GM18507 (cell line): Measurements from ENCODE around the gene MRPS6.

Experiments used
- DNase-seq: peaks from one replicate; pipeline ENCODE4 v3.0.0; 2011; ENCODE audit warnings: low read depth; ENCODE audit not compliant: insufficient read length; ENCODE audit errors: extremely low spot score
- FAIRE-seq: peaks from 2 replicates; lab custom pipeline; 2011; peaks lifted over from hg19 to GRCh38; lab: Jason Lieb, UNC

MRPS6 gene

DNA sequence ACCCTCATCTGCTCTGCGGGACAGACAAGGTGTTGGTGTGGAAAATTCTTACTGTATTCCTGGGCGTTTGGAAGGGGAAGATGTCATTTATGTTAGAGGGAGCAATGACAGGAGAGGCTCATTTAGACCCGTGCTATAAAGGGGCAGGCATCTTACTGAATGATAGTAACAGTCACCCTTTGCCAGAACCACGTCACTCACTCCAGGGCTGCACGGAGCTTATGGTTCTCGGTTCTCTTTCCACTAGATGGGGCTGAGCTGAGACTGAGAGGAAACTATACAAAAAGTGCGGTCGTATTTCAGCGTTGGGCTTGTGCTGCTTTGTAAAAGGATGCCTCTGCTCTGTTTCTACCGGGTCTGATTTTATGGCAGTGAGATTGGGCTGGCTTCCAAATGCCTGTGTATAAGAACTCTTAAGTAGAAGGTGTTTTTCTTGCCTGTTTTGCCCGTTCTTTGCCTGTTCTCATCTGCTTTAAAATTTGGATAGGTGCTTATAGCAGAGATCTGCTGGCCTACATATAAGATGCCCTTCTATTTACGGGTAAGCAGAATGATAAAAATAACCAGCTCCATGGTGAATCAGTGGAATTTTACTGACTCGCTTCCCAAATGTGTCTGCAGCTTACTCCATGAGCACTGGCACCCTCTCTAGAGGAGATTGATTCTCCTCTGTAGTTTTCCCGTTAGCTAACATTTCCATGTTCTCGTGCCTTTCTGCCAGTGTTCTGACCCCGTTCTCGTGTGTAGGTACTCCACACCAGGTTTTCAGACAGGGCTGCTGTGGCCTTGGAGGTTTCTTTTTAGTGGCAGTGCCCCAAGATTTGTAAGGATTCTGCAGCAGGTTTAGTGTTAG is 55.9 kb downstream of the MRPS6 start:
- FAIRE-seq (no peak), DNase-seq (no peak)

DNA sequence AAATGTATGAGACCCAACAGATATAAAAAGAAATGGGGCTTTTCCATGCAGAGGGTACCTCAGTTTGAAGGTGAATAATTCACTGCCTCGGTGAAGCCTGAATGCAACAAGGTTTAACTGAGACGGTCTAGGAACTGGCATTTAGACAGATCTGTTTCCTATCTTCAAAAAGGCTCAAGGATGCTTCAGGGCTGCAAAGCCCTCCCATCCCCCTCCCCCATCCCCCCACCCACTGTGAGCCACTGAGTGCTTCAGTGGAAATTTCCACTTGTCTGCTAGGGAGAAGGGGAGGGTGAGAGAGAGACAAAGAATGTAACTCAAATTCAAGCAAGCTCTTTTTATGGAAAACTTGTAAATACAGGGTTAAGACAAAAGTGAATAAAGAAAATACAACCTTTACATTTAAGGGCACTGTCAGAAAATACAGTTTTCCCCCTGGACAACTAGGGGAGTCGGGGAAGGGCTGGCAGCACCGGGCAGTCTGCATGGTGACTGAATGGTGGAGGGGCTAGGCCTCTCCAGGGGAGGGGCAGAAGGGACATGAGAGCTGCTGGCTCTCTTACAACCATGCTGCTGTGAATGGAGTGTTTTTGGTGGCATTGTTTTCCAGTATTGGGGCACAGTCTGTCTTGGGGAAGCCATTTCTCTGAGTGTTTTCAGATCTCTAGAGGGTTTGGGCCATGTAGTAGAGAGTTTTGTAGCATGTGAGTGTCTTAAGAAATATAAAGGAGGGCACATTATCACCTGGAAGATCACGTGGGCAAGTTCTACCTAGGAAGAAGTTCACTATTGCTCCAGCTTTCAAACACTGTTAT is 56.7 kb downstream of the MRPS6 start:
- DNase-seq = no peak

DNA sequence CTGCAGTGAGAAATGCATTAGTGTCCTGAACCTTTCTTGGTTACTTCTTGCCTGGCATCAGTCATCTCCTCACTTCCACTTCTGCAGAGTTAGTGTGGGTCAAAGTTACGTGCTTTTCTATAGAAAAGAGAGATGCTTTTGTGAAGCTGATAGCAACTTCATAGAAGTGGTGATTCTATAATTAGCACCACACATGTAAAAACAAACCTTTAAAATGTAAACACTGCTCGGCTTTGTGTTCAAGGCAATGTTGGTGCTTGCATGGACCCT is 57.3 kb downstream of the MRPS6 start:
- DNase-seq (no peak), FAIRE-seq (no peak)

More for the DNA sequence above, 56.7 kb downstream of the MRPS6 start:
- FAIRE-seq = no peak

- FAIRE-seq (no peak), DNase-seq (no peak)
Measured at GRCh38 chr21:34131586-34131985, 58.2 kb downstream of the MRPS6 start.

GRCh38 chr21:34132202-34132601 is 58.8 kb downstream of the MRPS6 start:
- FAIRE-seq (no peak), DNase-seq (no peak)

GRCh38 chr21:34132926-34133325 is 59.5 kb downstream of the MRPS6 start:
- FAIRE-seq = no peak

DNA sequence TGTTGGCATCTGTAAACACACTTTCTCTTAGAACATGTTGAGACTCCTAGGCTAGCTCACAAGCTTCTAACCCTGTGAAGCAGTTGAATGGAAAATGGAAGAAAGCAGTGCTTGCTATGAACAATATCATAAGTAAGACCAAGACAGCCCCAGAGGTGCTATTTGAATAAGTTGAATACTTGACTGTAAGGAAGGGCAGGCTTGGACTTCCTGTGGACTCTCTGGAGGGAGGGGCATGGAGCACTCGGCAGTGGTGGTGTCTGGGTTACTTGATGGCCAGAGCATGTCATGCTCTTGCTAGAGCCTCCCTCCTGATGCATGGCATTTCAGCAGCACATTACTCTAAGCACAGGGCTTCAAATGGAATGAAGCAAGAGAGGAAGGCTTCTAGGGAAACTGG is 60.0 kb downstream of the MRPS6 start:
- DNase-seq (no peak), FAIRE-seq (no peak)

More at GRCh38 chr21:34132926-34133325, 59.5 kb downstream of the MRPS6 start:
- no peak for DNase-seq

DNA sequence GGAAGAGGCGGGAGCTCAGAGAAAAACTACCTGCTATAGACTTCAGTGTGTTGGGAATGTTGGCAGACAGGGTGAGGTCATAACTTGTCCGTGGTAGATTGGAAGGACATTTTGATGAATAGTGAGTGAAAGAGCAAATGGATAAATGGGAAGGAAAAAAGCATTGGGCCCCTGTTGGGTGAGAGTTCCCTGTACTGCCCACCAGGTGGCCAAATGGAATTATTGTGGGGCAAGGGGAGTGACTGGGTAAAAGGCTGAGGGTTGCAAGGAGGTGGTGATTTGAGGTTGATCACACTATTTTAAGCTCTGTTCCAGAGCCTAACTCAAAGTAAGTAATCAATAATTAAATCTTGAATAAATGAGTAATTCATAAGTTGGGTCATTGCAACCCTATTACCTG is 60.4 kb downstream of the MRPS6 start:
- no peak for DNase-seq
- no peak for FAIRE-seq

- DNase-seq (no peak), FAIRE-seq (no peak)
Measured at GRCh38 chr21:34135330-34135729, 62.0 kb downstream of the MRPS6 start.

DNA sequence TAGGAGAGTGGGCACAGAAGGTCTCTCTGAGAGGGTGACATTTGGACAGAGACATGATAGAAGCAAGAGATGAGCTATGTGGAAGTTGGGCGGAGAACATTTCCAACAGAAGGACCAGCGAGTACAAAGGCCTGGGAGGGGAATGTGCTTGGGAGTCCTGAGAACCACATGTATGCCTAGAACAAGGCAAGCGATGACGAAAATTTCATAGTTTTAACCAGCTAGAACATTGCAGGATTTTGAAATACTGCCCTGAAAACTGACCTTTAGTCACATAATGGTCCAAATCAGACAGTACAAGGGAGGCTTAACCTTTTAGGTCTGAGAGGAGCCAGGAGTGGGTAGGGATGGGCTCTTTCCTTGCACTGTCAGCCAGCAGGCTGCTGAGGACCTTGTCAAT is 68.0 kb downstream of the MRPS6 start:
- no peak for FAIRE-seq

GRCh38 chr21:34143685-34144182 is 70.4 kb downstream of the MRPS6 start:
- DNase-seq (no peak), FAIRE-seq (no peak)

More for the DNA sequence above, 68.0 kb downstream of the MRPS6 start:
- DNase-seq = no peak

DNA sequence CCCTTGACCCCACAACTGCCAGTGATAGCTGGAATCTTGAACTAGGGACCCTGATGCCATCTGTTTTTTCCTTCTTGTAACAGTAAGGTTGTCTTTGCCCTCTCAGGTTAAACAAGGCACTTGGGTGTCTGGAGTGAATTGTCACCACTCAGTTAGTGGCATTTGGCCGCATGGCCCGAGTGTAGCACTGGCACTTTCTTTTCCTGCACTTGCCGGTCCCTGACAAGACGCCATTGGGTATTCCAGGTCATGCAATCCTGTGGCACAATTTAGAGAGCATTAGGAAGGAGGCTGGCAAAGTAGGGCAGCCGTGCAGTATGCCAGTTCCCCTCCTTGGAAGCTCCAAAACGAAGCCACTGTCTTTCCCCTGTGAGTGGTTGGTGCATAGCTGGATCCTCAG is 70.8 kb downstream of the MRPS6 start:
- FAIRE-seq (no peak), DNase-seq (no peak)

GRCh38 chr21:34147792-34148418 is 74.5 kb downstream of the MRPS6 start:
- DNase-seq (no peak), FAIRE-seq (no peak)

GRCh38 chr21:34148419-34148804 is 75.0 kb downstream of the MRPS6 start:
- FAIRE-seq (no peak), DNase-seq (no peak)

- DNase-seq (no peak), FAIRE-seq (no peak)
Measured at GRCh38 chr21:34148826-34149558, 75.6 kb downstream of the MRPS6 start.

DNA sequence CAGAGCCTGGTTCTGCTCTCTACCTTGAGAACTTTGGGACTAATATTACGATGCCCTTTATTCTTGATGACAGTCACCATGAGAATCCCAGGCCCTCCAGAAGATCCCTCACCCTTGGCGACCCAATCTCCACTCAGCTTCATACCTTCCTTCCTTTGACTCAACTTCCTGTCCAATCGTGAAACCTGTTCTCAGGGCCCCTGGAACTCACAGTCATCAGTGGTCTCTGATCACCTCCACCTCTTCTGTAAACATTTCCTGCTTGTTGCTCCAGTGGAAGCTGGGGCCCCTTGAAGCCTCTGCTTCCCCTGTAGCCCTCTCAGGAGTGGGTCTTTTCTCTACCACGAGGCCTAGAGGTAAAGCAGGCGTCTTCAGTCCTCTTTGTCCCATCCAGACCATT is 79.1 kb downstream of the MRPS6 start:
- FAIRE-seq = no peak
- DNase-seq = no peak

GRCh38 chr21:34154878-34155277 is 81.5 kb downstream of the MRPS6 start:
- DNase-seq (no peak), FAIRE-seq (no peak)

DNA sequence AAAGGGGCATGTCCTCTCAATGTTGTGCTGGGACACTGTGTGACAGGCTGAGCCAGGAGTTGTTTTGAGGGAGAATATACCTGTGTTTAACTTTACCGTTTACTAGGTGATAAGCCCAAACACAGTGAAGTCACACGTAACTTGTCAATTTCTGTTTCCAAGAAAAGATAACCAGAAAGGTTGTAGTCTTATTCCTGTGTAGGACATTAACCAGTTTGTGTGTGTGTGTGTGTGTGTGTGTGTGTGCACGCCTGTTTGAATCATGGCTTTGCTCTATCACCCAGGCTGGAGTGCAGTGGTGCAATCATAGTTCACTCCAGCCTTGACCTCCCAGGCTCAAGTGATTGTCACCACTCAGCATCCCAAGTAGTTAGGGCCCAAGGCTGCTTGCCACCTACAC is 83.6 kb downstream of the MRPS6 start:
- no peak for FAIRE-seq
- DNase-seq = no peak

DNA sequence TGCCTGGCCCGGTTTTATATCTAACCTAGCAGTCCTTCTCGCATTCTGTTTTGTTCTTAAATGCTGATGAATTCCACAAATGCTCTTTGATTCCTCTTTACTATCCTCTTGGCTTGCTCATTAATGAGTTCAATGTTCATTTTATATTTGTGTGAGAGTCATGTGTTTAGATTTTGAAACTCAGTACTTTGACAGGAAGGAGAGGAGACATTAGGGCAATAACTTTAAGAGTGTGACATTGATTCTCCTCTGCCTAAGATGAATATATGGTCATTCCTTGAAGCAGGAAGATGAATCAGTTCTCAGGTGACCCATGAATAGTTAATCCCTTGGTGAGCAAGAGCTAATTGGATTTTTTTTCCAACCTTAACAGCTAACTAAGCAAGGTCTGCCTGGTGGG is 84.1 kb downstream of the MRPS6 start:
- DNase-seq (no peak), FAIRE-seq (no peak)
